ENCODE results near the gene PRKG1. TPM values are rescaled to one million over a fixed set of nuclear protein-coding genes. Genes with fewer than 3 reads are reported as not detected.

Gene PRKG1
- total RNA-seq, 1 donor from 2014 or later, result 17.9 TPM

MicroRNA genes within 50 kb of the gene (microRNA counts, 767-probe panel; counts per million panel counts)
- 238 to 261 counts per million in 2 donors for microRNA hsa-miR-605

Small RNA genes within 50 kb of the gene (microRNA-seq; reads per million reads assigned to microRNA genes)
- 5.7 reads per million, percentile 8 among the genes with 10 or more reads in this experiment for gene MIR605 (ENCODE audit: borderline number of aligned reads, borderline replicate concordance)

Small RNA genes within 50 kb of the gene (small RNA-seq; reads per million reads assigned to genes)
- not detected for gene MIR605

Other genes starting within 250 kb of the PRKG1 start
- gene A1CF, start 188.9 kb upstream of the PRKG1 start, total RNA-seq, result not detected